Activated B cell treated with CpG ODN at 0.5 μM for 24 hours (primary cell): ENCODE results near the gene DIABLO. TPM values are rescaled to one million over a fixed set of nuclear protein-coding genes. Genes with fewer than 3 reads are reported as not detected.
A peak's percentile ranks its signal among the peaks of the same experiment; 100 is the strongest.

Source experiments
- ATAC-seq: fragments of 200-7000 bp; cut with Tn5 transposase; one replicate; pipeline ENCODE4 v1.10.0; 2021; ENCODE audit warnings: low read depth, mild to moderate bottlenecking, moderate library complexity
- CTCF ChIA-PET: fragments of 350-600 bp; sonication (Branson Sonifier 250); formaldehyde crosslinking; loops from one replicate; lab custom pipeline; 2021; ENCODE audit warnings: antibody characterized with exemption; lab: Charles Lee
- POLR2A ChIA-PET: fragments of 350-600 bp; sonication (Branson Sonifier 250); formaldehyde crosslinking; loops from one replicate; lab custom pipeline; 2021; ENCODE audit warnings: antibody characterized with exemption; lab: Charles Lee
- DNase-seq: peaks from one replicate; pipeline ENCODE4 v3.0.0; 2022
- H3K27ac Mint-ChIP-seq: one replicate; pipeline ENCODE4 v1.8.0; 2020; ENCODE audit warnings: mixed read lengths
- H3K27me3 Mint-ChIP-seq: one replicate; pipeline ENCODE4 v1.8.0; 2021; ENCODE audit warnings: mixed read lengths
- H3K36me3 Mint-ChIP-seq: one replicate; pipeline ENCODE4 v1.8.0; 2021; ENCODE audit warnings: low read depth, mixed read lengths
- H3K4me1 Mint-ChIP-seq: one replicate; pipeline ENCODE4 v1.8.0; 2021; ENCODE audit warnings: mixed read lengths
- H3K4me3 Mint-ChIP-seq: one replicate; pipeline ENCODE4 v1.8.0; 2020; ENCODE audit warnings: mild to moderate bottlenecking, mixed read lengths
- H3K9me3 Mint-ChIP-seq: one replicate; pipeline ENCODE4 v1.8.0; 2020; ENCODE audit warnings: mixed read lengths
- CTCF ChIP-seq: fragments of 200-600 bp; IDR thresholded peaks from one replicate; pipeline ENCODE4 v1.8.0; 2022; ENCODE audit warnings: antibody characterized with exemption, mild to moderate bottlenecking
- intact Hi-C: fragments of 100-400 bp; cut with micrococcal nuclease; formaldehyde crosslinking; loops from one replicate; pipeline ENCODE4 v1.15.1; 2024
- total RNA-seq: library from RNA; stranded (reverse); gene quantifications from 2 replicates; pipeline ENCODE4 v1.2.3, GENCODE V29; 2022

Gene DIABLO
- total RNA-seq, 1 donor from 2014 or later = 51.3 TPM

GRCh38 chr12:122232691-122233090 is 6.8 kb upstream of the DIABLO start:
- POLR2A ChIA-PET = no interaction called here
- CTCF ChIA-PET = interaction anchor here (0.6 kb wide), 1 partner anchor 20 kb away, joined by 3 read pairs; no protein-coding TSS in a partner anchor
- Mint-ChIP-seq H3K9me3 (no peaks in the 10 kb centered on the region), H3K4me1 (no peaks in the 10 kb centered on the region), H3K27ac (no peak overlapping the region), H3K27me3 (no peaks in the 10 kb centered on the region), H3K4me3 (no peak overlapping the region), H3K36me3 (peaks cover 66% of the 10 kb centered on the region)
- intact Hi-C loops = no loop called here
- TF ChIP-seq CTCF = no peak
- DNase-seq (no peak), ATAC-seq (no peak)

DNA sequence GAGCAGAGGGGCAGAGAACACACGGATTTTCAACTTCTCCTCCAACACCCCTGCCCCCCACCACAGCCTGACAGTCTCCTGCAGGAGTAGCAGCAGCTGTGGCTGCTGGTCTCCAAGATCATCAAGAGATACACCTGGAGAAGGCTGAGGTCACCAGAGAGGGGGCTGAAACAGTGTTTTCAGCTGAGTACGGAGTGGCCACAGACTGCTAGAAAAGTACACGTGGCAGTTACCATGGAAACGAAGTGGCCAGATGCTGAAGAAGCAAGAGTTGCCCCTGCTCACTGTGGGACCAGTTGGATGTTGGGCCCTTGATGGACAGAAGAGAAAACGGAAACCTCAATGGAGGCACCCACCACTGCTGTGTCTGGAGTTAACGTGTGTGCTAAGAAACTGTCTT is 4.9 kb upstream of the DIABLO start:
- no peak for DNase-seq
- Mint-ChIP-seq H3K9me3 (no peaks in the 10 kb centered on the region), H3K4me3 (no peak overlapping the region), H3K4me1 (peaks cover 10% of the 10 kb centered on the region), H3K36me3 (peaks cover 59% of the 10 kb centered on the region), H3K27me3 (no peaks in the 10 kb centered on the region), H3K27ac (no peak overlapping the region)
- POLR2A ChIA-PET = no interaction called here
- no peak for ATAC-seq
- intact Hi-C loops = no loop called here
- no peak for TF ChIP-seq CTCF
- CTCF ChIA-PET = no interaction called here

DNA sequence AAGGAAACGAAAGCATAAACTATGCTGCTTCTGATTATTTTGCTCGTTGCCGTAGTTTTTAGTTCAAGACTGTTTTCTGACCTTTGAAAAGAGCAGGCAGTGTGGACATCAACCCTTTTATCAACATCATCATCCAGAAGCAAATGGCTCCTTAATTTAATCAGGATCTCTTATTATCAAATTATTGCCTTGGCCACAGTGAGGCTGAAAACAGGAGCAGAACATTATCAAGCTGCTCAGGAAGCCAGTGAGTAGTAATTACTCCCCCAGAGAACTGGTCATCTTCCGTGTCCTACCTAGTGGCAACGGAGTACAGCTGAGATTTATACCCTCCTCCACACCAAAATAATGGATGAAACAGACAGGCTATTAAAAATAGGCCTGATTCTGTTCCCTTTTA is 2.2 kb upstream of the DIABLO start:
- ChIA-PET CTCF (no interaction called here), POLR2A (no interaction called here)
- Mint-ChIP-seq H3K4me1 (peaks cover 26% of the 10 kb centered on the region), H3K36me3 (peaks cover 51% of the 10 kb centered on the region), H3K27ac (no peak overlapping the region), H3K4me3 (no peak overlapping the region), H3K27me3 (no peaks in the 10 kb centered on the region), H3K9me3 (no peaks in the 10 kb centered on the region)
- ATAC-seq (no peak), DNase-seq (no peak)
- no peak for TF ChIP-seq CTCF
- intact Hi-C loops = loop anchor here (10.0 kb wide), 1 partner anchor 393 kb away; no protein-coding TSS in a partner anchor

DNA sequence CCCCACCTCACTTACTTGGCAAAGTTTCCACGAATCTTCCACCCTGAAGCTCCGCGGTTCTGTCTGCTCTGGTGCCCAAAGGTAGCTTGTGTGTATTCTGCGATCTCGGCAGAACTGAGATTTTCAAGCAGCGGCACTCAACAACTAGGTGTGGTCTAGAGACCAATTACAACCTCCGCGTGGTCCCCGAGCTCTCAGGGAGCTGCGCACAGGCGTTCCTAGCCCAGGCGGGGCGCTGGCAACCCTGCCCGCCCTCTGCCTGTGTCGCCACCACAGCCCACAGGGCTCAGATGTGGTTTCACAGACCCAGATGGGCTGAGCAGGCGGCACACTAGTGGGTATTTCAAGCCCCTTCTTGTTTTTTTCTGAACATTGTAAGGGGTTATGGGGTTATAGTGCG is 1.5 kb upstream of the DIABLO start:
- CTCF ChIA-PET = no interaction called here
- no peak for TF ChIP-seq CTCF

GRCh38 chr12:122226366-122227125 is 694 bp upstream of the DIABLO start:
- peak overlapping the region; percentile 62 for H3K4me3 Mint-ChIP-seq
- peaks cover 26% of the 10 kb centered on the region for H3K4me1 Mint-ChIP-seq

More for the DNA sequence above, 1.5 kb upstream of the DIABLO start:
- Mint-ChIP-seq H3K4me1 (peaks cover 26% of the 10 kb centered on the region), H3K27me3 (no peaks in the 10 kb centered on the region), H3K9me3 (no peaks in the 10 kb centered on the region), H3K4me3 (peak overlapping the region; percentile 52), H3K36me3 (peaks cover 51% of the 10 kb centered on the region), H3K27ac (peak overlapping the region; percentile 46)
- ATAC-seq = no peak
- POLR2A ChIA-PET = interaction anchor here (0.6 kb wide), 1 partner anchor 340 kb away, joined by 3 read pairs; no protein-coding TSS in a partner anchor
- DNase-seq = no peak
- intact Hi-C loops = loop anchor here (2.0 to 10.0 kb wide), 3 partner anchors 299 to 1137 kb away; partner anchors contain the start of genes KNTC1, RSRC2 and SBNO1

More at GRCh38 chr12:122226366-122227125, 694 bp upstream of the DIABLO start:
- Mint-ChIP-seq H3K27ac (peak overlapping the region; percentile 46), H3K36me3 (peaks cover 51% of the 10 kb centered on the region), H3K27me3 (no peaks in the 10 kb centered on the region), H3K9me3 (no peaks in the 10 kb centered on the region)
- DNase-seq (no peak), ATAC-seq (no peak)
- CTCF ChIA-PET = no interaction called here
- intact Hi-C loops = loop anchor here (1.0 to 10.0 kb wide), 6 partner anchors 40 to 1138 kb away; partner anchors contain the start of genes KNTC1, PSMD9, RSRC2 and SBNO1
- TF ChIP-seq CTCF = no peak
- POLR2A ChIA-PET = interaction anchor here (0.5 to 2.2 kb wide), 17 partner anchors 10 to 1935 kb away, joined by 3 to 32 read pairs (median 5); partner anchors contain the start of genes B3GNT4, KNTC1, LRRC43 and MLXIP
